Upper lobe of right lung (tissue), 1 donor: ENCODE results near the gene MGRN1. TPM values are rescaled to one million over a fixed set of nuclear protein-coding genes. Genes with fewer than 3 reads are reported as not detected.

Experiments
- ATAC-seq: fragments of 200-7000 bp; cut with Tn5 transposase; one replicate; pipeline ENCODE4 v1.9.1; 2020; ENCODE audit warnings: mild to moderate bottlenecking, moderate library complexity
- DNase-seq: peaks from one replicate; pipeline ENCODE4 v3.0.0-alpha.2; 2020
- H3K27ac ChIP-seq: fragments of 200-600 bp; one replicate; pipeline ENCODE4 v1.8.0; 2022
- H3K27me3 ChIP-seq: fragments of 200-600 bp; one replicate; pipeline ENCODE4 v1.8.0; 2022; ENCODE audit warnings: mild to moderate bottlenecking
- H3K36me3 ChIP-seq: fragments of 200-600 bp; one replicate; pipeline ENCODE4 v1.8.0; 2022
- H3K4me1 ChIP-seq: fragments of 200-600 bp; one replicate; pipeline ENCODE4 v1.8.0; 2022
- H3K4me3 ChIP-seq: fragments of 200-600 bp; one replicate; pipeline ENCODE4 v1.8.0; 2022; ENCODE audit warnings: mild to moderate bottlenecking
- H3K9me3 ChIP-seq: fragments of 200-600 bp; one replicate; pipeline ENCODE4 v1.8.0; 2022
- CTCF ChIP-seq: fragments of 200-600 bp; IDR thresholded peaks from one replicate; pipeline ENCODE4 v1.8.0; 2022; ENCODE audit warnings: antibody characterized with exemption
- intact Hi-C: fragments of 100-400 bp; cut with DNase I; formaldehyde crosslinking; loops from one replicate; pipeline ENCODE4 v1.11.0; 2022
- total RNA-seq: library from RNA; stranded (reverse); fragmentation: NEBNext Ultra II Directional; extraction: Animal tissue kit (Norgen Biotek cat#: 25700); gene quantifications from one replicate; pipeline ENCODE4 v1.2.1, GENCODE V29; 2021
- donor health status: DM: no; HTN: yes; CAD: no; lungs with severe emphysema.

MGRN1 gene
- total RNA-seq, 1 donor from 2014 or later, result 81.3 TPM

GRCh38 chr16:4663777-4664465 is 39.3 kb downstream of the MGRN1 start:
- Histone ChIP-seq H3K27me3 (no peaks in the 10 kb centered on the region), H3K4me3 (no peak overlapping the region), H3K4me1 (peaks cover 49% of the 10 kb centered on the region), H3K9me3 (no peaks in the 10 kb centered on the region), H3K27ac (peak overlapping the region; percentile 76), H3K36me3 (peaks cover 38% of the 10 kb centered on the region)
- intact Hi-C loops, result no loop called here
- TF ChIP-seq CTCF, result no peak
- ATAC-seq (peak; percentile 64), DNase-seq (peak; percentile 77)

DNA sequence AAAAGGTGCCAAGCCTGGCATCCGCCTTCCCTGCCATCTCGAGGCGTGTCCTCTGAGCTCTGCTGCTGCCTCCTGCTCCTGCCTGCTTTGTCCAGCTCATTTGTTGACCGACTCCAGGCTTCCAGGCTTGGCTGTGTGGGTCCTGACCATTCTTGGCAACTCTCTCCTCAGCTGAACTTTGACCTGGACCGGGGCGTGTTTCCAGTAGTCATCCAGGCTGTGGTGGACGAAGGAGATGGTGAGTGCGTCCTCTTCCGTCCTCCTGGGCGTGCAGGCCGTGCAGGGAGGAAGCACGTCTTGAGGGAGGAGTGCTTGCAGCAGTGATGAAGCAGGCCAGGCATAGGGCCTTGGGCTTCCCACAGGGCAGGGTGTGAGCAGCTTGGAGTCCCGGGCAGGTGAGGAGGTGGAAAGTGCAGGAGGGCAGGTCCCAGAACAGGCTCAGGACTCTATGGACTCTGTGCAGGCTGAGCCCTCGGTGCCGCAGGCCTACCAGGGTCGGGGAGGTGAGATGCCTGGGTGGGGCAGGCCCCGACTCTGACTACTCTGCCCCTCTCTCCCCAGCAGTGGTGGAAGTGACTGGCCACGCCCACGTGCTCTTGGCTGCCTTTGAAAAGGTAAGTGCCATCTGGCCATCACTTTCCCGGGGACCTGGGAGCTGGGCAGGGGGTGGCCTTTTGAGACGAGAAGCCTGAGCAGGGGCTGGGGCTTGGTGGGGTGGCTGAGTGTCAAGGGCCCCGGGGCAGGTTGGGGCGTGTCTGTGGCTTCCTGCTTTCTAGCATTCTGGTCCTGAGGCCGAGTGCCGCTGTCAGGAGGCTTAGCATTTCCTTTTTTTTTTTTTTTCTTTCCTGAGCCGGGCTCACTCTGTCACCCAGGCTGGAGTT is 40.2 kb downstream of the MGRN1 start:
- Histone ChIP-seq H3K4me3 (no peak overlapping the region), H3K9me3 (no peaks in the 10 kb centered on the region), H3K27me3 (no peaks in the 10 kb centered on the region), H3K36me3 (peaks cover 44% of the 10 kb centered on the region), H3K27ac (peak overlapping the region; percentile 76), H3K4me1 (peaks cover 48% of the 10 kb centered on the region)
- no peak for TF ChIP-seq CTCF
- intact Hi-C loops, result no loop called here
- DNase-seq (peak; percentile 81), ATAC-seq (peak; percentile 43)

DNA sequence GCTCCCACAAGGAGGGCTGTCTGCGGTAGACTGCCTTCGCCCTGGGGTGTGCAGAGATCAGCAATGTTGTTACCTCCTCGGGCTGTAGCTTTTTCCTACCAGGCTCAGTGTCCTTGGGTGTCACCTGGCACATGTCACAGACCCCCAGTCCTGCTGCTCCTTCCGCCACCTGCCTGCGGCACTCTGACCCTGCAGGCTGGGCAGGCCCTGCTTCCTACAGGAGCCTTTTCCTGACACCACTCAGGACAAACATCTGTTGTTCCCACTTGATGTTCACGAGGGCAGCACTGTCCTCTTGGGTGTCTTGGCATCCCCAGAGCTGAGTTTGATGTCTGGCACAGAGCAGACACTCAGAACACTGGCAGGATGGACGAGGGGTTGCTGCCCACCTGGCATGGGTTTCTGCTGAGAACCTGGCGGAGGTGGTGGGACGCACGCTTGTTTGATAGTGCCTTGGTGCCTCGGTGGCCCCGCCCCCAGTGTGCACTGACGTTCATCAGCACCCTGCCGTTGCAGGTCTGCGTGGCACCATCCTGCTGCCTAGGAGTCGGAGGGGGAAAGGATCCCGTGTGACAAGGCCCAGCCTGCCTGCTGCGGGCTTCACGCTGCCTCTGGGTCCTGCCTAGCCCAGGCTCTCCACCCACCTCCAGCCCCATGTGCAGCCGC is 42.0 kb downstream of the MGRN1 start:
- ATAC-seq (no peak), DNase-seq (no peak)
- intact Hi-C loops, result no loop called here
- Histone ChIP-seq H3K36me3 (peaks cover 62% of the 10 kb centered on the region), H3K9me3 (no peaks in the 10 kb centered on the region), H3K27ac (no peak overlapping the region), H3K4me1 (peaks cover 29% of the 10 kb centered on the region), H3K4me3 (no peak overlapping the region), H3K27me3 (no peaks in the 10 kb centered on the region)
- TF ChIP-seq CTCF, result no peak

DNA sequence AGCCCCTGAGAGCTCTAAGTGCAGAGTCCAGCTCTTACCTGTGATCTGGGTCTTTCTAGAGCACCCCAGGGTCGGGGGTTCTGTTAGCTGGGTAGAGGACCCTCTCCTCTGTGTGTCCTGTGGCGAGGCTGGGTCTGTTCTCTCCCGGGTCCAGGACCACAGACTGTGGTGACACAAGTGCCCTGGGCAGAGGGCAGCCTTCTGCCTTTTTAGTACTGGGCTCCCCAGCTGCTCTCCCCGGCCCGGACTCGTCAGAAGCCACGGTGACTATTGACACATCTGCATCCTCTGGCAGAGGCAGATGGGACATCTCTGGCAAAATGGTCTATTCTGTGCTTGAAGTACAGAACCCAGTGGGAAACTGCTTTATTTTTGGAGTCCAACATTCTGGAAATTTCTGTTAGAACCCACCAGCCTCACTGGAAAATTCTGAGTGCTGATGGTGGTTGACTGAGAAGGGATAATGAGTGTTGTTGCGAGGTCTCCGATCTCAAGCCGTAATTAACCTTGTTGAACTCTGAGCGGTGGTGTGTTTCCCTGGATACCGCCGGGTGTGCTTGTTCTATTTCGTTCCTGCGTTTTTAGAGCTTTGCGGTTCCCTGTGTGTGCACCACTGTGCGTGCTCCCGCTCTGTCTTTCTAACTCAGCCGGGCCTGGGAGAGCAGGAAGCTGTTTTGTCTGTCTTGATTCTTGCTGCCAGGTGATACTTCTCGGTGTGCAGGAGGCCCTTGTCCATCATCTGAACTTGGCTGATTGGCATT is 42.8 kb downstream of the MGRN1 start:
- Histone ChIP-seq H3K9me3 (no peaks in the 10 kb centered on the region), H3K36me3 (peaks cover 65% of the 10 kb centered on the region), H3K4me1 (peaks cover 29% of the 10 kb centered on the region), H3K4me3 (no peak overlapping the region), H3K27me3 (no peaks in the 10 kb centered on the region), H3K27ac (no peak overlapping the region)
- intact Hi-C loops, result no loop called here
- no peak for TF ChIP-seq CTCF
- ATAC-seq (no peak), DNase-seq (no peak)

GRCh38 chr16:4668313-4668960 is 43.8 kb downstream of the MGRN1 start:
- Histone ChIP-seq H3K4me3 (no peak overlapping the region), H3K36me3 (peaks cover 71% of the 10 kb centered on the region), H3K27ac (no peak overlapping the region), H3K4me1 (peaks cover 25% of the 10 kb centered on the region), H3K27me3 (no peaks in the 10 kb centered on the region), H3K9me3 (no peaks in the 10 kb centered on the region)
- DNase-seq (no peak), ATAC-seq (no peak)
- TF ChIP-seq CTCF, result no peak
- intact Hi-C loops, result no loop called here
